GM10847 (cell line): Measurements from ENCODE around the gene CHST13.

Experiments used
- POLR2A ChIP-seq: IDR thresholded peaks from 2 replicates; pipeline ENCODE4 v1.6.1; 2011; ENCODE audit not compliant: insufficient read length; ENCODE audit errors: extremely low read depth

The CHST13 gene

DNA sequence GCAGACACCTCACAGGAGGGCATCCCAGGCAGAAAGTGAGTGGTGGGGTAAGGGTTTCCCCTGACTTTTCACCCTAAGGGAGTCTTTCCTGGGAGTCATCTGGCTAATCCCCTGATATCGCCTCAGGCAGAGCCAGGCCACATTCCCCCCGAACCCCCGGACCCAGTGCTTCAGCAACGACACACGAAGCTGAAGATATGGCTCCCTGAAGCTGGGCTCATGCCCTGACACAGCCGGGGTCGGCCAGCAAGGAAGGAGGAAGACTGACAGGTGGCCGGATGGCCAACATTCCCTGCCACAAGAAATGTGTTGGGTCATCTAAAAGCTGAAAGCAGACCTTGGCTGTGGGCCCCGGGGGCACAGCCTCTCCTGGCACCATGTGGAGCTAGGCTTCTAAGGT, 14.4 kb downstream of the CHST13 start:
- no peak for TF ChIP-seq POLR2A

DNA sequence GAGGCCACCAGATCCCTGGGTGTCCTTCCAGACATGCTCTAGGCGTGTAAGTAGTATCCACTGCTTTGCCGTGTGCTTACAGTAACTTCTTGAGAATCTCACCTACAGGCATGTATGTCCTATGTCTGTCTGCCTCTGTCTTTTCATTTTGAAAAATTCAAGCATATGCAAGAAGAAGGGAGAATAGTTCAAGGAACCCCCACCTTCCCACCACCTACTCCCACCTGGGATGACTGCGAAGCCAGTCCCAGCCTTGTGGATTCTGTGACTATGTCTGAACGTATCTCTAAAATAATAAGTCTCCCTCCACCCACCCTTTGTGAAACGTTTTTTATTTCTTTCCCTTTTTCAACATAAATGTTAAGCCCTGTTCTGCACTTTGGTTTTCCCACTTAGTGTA, 15.0 kb downstream of the CHST13 start:
- TF ChIP-seq POLR2A = no peak

DNA sequence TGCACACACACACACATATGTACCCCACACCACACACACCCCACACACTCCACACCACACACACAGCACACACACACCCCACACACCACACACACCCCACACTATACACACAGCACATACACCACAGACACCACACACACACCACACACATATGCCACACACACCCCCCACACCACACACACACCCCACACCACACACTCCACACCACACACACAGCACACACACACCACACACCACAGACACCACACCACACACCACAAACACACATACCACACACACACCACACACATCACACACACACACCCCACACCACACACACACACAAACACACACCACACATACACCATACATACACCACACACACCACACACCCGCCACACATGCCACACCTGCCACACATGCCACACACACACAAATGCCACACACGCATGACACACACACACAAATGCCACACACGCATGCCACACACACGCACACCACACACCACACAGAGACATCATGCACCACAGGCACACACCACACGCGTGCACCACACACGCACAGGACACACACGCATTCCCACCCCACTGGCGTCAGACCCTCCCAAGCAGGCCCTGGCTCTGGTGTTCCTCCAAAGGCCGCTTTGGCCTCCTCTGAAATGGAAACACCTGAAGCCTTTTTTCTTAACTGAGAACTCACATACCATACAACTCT, 15.7 kb downstream of the CHST13 start:
- TF ChIP-seq POLR2A = no peak

DNA sequence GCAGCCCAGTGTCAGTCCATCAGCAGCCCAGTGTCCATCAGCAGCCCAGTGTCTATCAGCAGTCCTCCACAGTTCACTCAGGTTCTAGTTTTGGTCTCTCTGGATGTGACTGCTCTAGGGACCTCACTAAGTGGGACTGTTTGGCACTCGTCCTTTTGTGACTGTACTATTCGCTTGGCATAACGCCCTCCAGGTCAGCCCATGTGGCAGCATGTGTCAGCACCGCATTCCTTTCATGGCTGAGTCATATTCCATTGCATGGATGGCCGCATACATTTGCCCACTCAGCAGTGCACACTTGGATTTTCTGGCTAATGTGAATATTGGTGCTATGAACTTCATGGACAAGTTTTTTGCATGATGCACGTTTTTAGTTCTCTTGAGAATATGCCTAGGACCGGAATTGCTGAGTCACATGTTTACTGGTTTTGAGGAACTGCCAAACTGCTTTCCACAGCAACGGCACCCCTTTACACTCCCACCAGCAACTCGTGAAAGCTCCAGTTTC, 16.4 kb downstream of the CHST13 start:
- no peak for TF ChIP-seq POLR2A

DNA sequence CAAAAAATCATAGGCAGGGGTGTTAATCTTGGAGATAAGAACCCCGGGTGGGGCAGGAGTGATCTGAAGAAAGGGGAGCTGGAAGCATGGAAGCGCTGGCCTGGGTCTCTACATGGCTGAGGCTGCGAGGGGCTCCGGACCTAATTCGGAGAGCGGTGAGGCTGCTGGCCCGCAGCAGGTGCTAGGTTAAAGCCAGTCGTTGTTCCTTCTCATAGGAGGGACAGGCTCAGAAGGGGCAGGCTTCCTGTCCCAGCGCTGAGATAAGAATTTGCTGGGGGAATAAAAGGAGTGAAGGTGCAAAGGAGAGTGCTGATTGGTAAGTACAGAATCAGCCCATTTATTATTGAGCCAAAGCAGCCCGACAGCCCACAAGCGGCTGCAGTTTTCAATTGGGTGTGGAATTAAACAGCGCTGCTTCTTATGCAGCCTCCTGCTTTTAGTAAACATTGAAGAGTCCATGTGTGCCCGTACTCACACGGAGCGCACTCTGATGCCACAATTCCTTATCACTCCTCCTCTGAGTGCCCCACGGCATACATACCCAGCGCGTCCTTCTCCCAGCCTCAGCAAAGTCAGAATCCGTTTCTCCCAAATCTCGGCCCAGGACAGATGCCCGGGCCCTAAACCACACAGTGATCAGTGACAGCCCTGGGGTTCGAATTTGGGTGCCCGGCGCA, 17.1 kb downstream of the CHST13 start:
- TF ChIP-seq POLR2A = no peak

DNA sequence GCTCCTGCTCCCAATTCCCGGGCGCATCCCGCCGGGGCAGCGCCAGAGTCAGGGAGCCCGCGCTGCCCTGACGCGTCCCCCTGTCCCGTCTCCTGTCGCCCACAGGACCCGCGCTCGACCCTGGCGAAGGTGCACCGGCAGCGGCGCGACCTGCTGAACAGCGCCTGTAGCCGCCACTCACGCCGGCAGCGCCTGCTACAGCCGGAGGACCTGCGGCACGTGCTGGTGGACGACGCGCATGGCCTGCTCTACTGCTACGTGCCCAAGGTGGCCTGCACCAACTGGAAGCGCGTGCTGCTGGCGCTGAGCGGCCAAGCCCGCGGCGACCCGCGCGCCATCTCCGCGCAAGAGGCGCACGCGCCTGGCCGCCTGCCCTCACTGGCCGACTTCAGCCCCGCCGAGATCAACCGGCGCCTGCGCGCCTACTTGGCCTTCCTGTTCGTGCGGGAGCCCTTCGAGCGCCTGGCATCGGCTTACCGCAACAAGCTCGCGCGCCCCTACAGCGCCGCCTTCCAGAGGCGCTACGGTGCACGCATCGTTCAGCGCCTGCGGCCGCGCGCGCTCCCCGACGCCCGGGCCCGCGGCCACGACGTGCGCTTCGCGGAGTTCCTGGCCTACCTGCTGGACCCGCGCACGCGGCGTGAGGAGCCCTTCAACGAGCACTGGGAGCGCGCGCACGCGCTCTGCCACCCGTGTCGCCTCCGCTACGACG, 17.8 kb downstream of the CHST13 start:
- TF ChIP-seq POLR2A = no peak

DNA sequence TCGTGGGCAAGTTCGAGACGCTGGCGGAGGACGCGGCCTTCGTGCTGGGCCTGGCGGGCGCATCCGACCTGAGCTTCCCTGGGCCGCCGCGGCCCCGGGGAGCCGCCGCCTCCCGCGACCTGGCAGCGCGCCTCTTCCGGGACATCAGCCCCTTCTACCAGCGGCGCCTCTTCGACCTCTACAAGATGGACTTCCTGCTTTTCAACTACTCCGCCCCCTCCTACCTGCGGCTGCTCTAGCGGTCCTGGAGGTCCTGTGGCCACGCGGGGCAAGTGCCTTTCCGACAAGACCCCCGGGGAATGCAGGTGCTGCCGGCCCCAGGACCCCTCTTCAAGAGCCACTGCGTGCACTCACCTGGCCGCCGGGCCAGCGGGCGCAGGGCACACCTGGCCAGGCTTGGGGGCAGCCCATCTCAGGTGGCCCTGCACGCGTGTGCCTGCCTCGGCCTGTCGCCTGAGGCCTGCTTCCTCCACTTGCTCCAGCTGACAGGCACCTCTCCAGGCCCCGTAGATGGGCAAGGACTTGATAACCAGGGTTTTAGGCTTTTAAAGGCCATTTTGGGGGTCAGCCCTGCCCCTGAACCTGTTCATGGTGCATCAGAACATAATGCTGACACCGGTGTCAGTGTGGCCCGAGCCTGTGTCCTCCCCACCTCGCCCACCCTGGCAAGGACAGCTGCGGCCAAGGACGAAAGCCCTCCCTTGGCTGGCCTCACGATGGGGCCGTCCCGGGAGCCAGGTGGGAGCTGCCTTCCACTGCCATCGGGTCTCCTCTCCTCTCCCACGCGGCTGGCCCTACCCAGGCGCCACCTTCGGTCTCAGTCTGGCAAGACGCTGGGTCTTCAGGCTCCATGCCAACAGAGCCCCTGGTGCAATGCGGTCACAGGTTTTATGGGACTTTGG, 18.6 kb downstream of the CHST13 start:
- TF ChIP-seq POLR2A = no peak

DNA sequence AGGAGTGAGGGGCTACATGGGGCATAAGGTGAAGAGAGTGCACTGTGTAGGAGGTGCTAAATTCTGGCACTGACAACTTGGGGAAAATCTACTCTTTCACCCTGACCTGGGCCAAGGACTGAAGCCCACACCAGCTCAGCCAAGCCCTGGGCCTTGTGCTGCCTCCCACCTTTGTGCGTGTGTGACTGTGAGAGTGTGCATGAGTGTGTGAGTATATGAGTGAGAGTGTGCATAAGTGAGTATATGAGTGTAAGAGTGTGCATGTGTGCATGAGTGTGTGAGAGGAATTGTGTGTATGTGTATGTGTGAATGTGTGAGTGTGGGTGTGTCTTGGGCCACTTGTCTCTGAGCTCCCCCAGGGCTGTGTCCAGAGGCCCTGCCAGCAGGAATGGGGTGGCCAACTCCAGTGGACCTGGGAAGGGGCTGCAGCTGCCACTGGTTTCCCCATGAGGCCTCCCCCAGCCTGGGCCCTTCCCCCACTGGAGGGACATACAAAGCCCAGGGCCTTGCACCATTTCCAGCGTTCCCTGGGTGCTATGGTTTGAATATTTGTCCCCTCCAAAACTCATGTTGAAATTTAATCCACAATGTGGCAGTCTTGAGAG, 19.6 kb downstream of the CHST13 start:
- no peak for TF ChIP-seq POLR2A

DNA sequence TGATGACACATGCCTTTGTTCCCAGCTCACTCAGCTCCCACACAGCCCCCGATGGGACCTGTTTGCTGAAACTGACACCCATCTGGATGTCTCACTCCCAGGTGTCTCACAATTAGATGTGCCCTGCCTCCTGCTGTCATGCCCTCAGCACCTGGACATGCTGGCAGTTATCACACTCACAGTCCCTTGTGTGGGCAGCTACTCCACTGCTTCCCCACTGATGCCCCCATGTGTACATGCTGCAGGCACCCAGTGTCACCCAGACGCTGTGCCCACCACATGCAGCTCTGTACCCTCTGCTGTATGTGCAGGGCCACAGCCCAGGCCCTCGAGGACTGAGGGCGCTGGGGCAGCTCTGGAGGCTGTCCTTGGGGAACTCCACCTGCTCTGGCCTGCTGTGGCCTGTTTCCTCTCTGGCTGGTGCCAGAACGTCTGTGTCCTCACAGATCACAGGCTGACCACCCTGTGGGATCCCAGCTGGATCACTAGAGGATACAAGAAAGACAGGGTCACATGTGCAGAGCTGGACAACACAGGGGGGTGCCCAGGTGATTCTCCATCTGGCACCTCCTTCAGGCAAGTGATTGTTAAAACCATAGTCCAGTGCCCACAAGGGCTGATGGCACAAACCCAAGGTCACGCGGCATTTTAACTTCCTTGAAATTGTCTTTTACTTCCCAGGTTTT, 20.8 kb downstream of the CHST13 start:
- TF ChIP-seq POLR2A = no peak

DNA sequence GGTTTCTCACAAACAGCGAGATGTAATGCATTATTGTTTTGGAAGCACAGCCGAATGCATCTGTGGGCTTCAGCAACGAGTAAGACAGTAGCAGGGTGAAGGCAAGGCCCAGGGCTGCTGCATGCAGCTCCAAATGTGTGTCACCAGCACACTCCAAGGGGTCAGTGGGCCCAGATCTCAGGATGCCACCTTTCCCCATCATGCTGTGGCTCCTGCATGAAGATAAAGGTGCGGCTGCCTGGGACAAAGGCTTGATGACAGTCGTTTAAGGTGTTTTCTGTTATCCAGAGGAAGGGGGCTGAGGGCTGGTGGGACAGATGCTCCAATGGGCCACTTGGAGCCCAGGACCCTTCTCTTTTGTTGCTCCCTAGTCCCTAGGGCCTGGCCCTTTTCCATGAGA, 21.6 kb downstream of the CHST13 start:
- no peak for TF ChIP-seq POLR2A

DNA sequence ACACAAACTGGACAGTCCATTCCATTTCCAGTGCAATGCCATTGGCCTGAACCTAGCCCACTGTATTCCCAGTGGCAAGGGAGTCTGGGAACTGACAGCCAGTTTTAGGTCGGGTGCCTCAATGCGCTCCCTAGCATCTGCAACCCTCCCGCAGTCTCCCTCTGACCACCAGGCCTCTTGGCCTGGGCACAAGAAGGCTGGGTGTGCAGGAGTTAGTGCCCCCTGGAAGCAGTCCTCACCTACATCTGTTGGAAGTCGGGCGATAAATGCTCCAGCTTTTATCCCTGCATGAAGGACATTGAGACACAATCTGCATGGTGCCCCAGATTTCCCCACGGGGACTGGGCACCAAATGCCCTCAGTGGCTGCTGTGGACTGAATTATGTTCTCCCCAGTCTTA, 22.1 kb downstream of the CHST13 start:
- TF ChIP-seq POLR2A = no peak

DNA sequence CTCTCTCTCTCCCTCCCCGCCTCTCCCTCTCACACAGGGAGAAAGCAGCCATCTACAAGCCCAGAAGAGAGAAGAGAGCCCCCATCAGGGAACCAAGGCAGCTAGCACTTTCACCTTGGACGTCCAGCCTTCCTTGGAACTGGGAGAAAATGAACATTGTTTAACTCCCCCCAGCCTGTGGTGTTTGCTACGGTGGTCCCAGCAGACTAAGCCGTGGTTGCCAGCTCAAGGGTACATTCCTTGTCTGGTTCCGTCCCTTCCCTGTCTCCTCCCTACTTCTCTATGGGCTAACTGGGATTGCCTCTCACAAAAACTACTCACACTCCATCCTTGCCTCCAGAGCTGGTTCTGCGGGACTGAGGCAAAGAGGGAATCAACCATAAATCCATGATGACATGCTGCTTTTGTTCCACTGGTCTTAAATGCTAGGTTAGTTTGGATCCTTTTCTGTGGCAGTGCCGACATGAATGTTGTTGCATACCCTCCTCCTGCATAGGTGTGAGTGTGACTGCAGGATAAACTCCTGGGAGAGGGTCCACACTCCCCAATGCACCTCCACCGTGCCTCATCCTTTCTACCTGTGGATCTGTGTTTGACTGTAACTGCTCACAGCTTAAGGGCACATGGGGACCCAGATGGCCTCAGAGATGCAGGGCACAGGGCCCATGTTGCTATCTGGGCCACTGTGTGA, 22.7 kb downstream of the CHST13 start:
- TF ChIP-seq POLR2A = no peak

DNA sequence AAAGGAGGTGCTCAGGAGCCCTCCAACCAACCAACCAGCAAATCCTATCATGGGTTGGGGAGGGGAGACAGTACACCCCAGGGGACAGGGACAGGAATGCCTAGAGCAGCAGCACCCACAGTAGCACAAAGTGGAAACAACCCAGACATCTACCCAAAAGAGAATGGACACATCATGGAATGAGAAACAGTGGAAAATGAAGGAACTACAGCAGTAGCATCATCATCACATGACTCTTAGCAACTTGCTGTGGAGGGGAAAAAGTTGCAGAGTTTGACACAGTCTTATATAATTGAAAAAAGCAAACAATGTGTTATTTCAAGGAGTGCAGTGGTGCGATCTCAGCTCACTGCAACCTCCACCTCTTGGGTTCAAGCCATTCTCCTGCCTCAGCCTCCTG, 23.8 kb downstream of the CHST13 start:
- no peak for TF ChIP-seq POLR2A
